Suppressor macrophage treated with lipopolysaccharide for 4 hours (primary cell): ENCODE measurements around the gene CP.
"Not testable (repeated sequence)": the region's sequence is repeated elsewhere in the genome, so short reads cannot be mapped to it uniquely, and the experiment has no call there.

Experiments used
- DNase-seq: peaks from one replicate; pipeline ENCODE4 v3.0.0-alpha.2; 2020

The CP gene

GRCh38 chr3:149226776-149227175 is 5.1 kb upstream of the CP start:
- DNase-seq = no peak

- peak; percentile 95 for DNase-seq
Measured at GRCh38 chr3:149224736-149225594, 3.3 kb upstream of the CP start.

- no peak for DNase-seq
Measured at GRCh38 chr3:149223461-149223820, 1.8 kb upstream of the CP start.

GRCh38 chr3:149219380-149220121 is 2.1 kb downstream of the CP start:
- not testable (repeated sequence) for DNase-seq

- DNase-seq = no peak
Measured at GRCh38 chr3:149217347-149217746, 4.3 kb downstream of the CP start.

GRCh38 chr3:149216193-149216869 is 5.3 kb downstream of the CP start:
- DNase-seq = no peak

- no peak for DNase-seq
Measured at GRCh38 chr3:149215515-149215914, 6.1 kb downstream of the CP start.

GRCh38 chr3:149214702-149215101 is 6.9 kb downstream of the CP start:
- DNase-seq = no peak

- DNase-seq = no peak
Measured at GRCh38 chr3:149212386-149212785, 9.2 kb downstream of the CP start.

GRCh38 chr3:149209431-149209830 is 12.2 kb downstream of the CP start:
- DNase-seq = no peak

- DNase-seq = no peak
Measured at GRCh38 chr3:149207475-149207874, 14.2 kb downstream of the CP start.

- DNase-seq = no peak
Measured at GRCh38 chr3:149204390-149204991, 17.1 kb downstream of the CP start.

- DNase-seq = peak; percentile 27
Measured at GRCh38 chr3:149203758-149204157, 17.9 kb downstream of the CP start.

GRCh38 chr3:149199474-149199873 is 22.2 kb downstream of the CP start:
- no peak for DNase-seq

GRCh38 chr3:149198611-149199010 is 23.0 kb downstream of the CP start:
- no peak for DNase-seq

GRCh38 chr3:149197669-149198068 is 24.0 kb downstream of the CP start:
- DNase-seq = no peak

- DNase-seq = not testable (repeated sequence)
Measured at GRCh38 chr3:149196805-149197592, 24.6 kb downstream of the CP start.

GRCh38 chr3:149195221-149195620 is 26.4 kb downstream of the CP start:
- DNase-seq = no peak

- DNase-seq = no peak
Measured at GRCh38 chr3:149188494-149188893, 33.1 kb downstream of the CP start.

GRCh38 chr3:149186721-149187120 is 34.9 kb downstream of the CP start:
- DNase-seq = no peak

GRCh38 chr3:149186219-149186618 is 35.4 kb downstream of the CP start:
- no peak for DNase-seq

- DNase-seq = no peak
Measured at GRCh38 chr3:149181182-149181581, 40.4 kb downstream of the CP start.
